ENCODE results near the gene KPNA2.
"Not testable (repeated sequence)": the region's sequence is repeated elsewhere in the genome, so short reads cannot be mapped to it uniquely, and the experiment has no call there.

Gene KPNA2

GRCh38 chr17:68019336-68019674 is 16.2 kb upstream of the KPNA2 start:
- in situ Hi-C loops (cut with MboI; ENCODE audit: low pct_unique_long_range_greater_than_20kb, low sequenced_read_pairs), result no loop called here
- no peak for DNase-seq

- in situ Hi-C loops (cut with MboI; ENCODE audit: low pct_unique_long_range_greater_than_20kb, low sequenced_read_pairs), result no loop called here
- peak; percentile 98 for DNase-seq
Measured at GRCh38 chr17:68019675-68020408, 15.7 kb upstream of the KPNA2 start.

GRCh38 chr17:68020409-68020756 is 15.2 kb upstream of the KPNA2 start:
- no peak for DNase-seq
- in situ Hi-C loops (cut with MboI; ENCODE audit: low pct_unique_long_range_greater_than_20kb, low sequenced_read_pairs), result no loop called here

GRCh38 chr17:68020791-68021190 is 14.7 kb upstream of the KPNA2 start:
- DNase-seq; in situ Hi-C loops (cut with MboI; ENCODE audit: low pct_unique_long_range_greater_than_20kb, low sequenced_read_pairs): not testable (repeated sequence)

- in situ Hi-C loops (cut with MboI; ENCODE audit: low pct_unique_long_range_greater_than_20kb, low sequenced_read_pairs), result no loop called here
- no peak for DNase-seq
Measured at GRCh38 chr17:68021963-68022362, 13.6 kb upstream of the KPNA2 start.

- in situ Hi-C loops (cut with MboI; ENCODE audit: low pct_unique_long_range_greater_than_20kb, low sequenced_read_pairs); DNase-seq: not testable (repeated sequence)
Measured at GRCh38 chr17:68022547-68022946, 13.0 kb upstream of the KPNA2 start.

- in situ Hi-C loops (cut with MboI; ENCODE audit: low pct_unique_long_range_greater_than_20kb, low sequenced_read_pairs), result no loop called here
- no peak for DNase-seq
Measured at GRCh38 chr17:68029512-68030215, 5.9 kb upstream of the KPNA2 start.

GRCh38 chr17:68033636-68034451 is 1.7 kb upstream of the KPNA2 start:
- in situ Hi-C loops (cut with MboI; ENCODE audit: low pct_unique_long_range_greater_than_20kb, low sequenced_read_pairs), result no loop called here
- no peak for DNase-seq

- in situ Hi-C loops (cut with MboI; ENCODE audit: low pct_unique_long_range_greater_than_20kb, low sequenced_read_pairs), result no loop called here
- no peak for DNase-seq
Measured at GRCh38 chr17:68034452-68034776, 1.1 kb upstream of the KPNA2 start.

- no peak for DNase-seq
- in situ Hi-C loops (cut with MboI; ENCODE audit: low pct_unique_long_range_greater_than_20kb, low sequenced_read_pairs), result no loop called here
Measured at GRCh38 chr17:68035131-68035522, 408 bp upstream of the KPNA2 start.

GRCh38 chr17:68036304-68037147 is 991 bp downstream of the KPNA2 start:
- DNase-seq, result peak; percentile 23
- in situ Hi-C loops (cut with MboI; ENCODE audit: low pct_unique_long_range_greater_than_20kb, low sequenced_read_pairs), result no loop called here

GRCh38 chr17:68047153-68047846 is 11.8 kb downstream of the KPNA2 start:
- no peak for DNase-seq
- in situ Hi-C loops (cut with MboI; ENCODE audit: low pct_unique_long_range_greater_than_20kb, low sequenced_read_pairs), result no loop called here

- DNase-seq; in situ Hi-C loops (cut with MboI; ENCODE audit: low pct_unique_long_range_greater_than_20kb, low sequenced_read_pairs): not testable (repeated sequence)
Measured at GRCh38 chr17:68047890-68048542, 12.5 kb downstream of the KPNA2 start.

- DNase-seq, result no peak
Measured at GRCh38 chr17:68048996-68049395, 13.5 kb downstream of the KPNA2 start.

GRCh38 chr17:68049812-68050437 is 14.4 kb downstream of the KPNA2 start:
- in situ Hi-C loops (cut with MboI; ENCODE audit: low pct_unique_long_range_greater_than_20kb, low sequenced_read_pairs); DNase-seq: not testable (repeated sequence)

More at GRCh38 chr17:68048996-68049395, 13.5 kb downstream of the KPNA2 start:
- in situ Hi-C loops (cut with MboI; ENCODE audit: low pct_unique_long_range_greater_than_20kb, low sequenced_read_pairs), result no loop called here

- DNase-seq; in situ Hi-C loops (cut with MboI; ENCODE audit: low pct_unique_long_range_greater_than_20kb, low sequenced_read_pairs): not testable (repeated sequence)
Measured at GRCh38 chr17:68051321-68052312, 16.1 kb downstream of the KPNA2 start.

GRCh38 chr17:68052810-68053209 is 17.3 kb downstream of the KPNA2 start:
- in situ Hi-C loops (cut with MboI; ENCODE audit: low pct_unique_long_range_greater_than_20kb, low sequenced_read_pairs), result no loop called here
- DNase-seq, result no peak
